Heart right ventricle (tissue), 16 donors: ENCODE data around the gene SYPL2. TPM values are rescaled to one million over a fixed set of nuclear protein-coding genes. Genes with fewer than 3 reads are reported as not detected.

Experiments
- ATAC-seq, 8 donors: fragments of 200-7000 bp; cut with Tn5 transposase; one replicate each; pipeline ENCODE4 v1.9.1; 2020; ENCODE audit warnings: mild to moderate bottlenecking in 8 of 8, moderate library complexity in 8 of 8, moderate number of reproducible peaks in 1 of 8
- DNase-seq, 2 donors: peaks; one replicate each; pipeline ENCODE4 v3.0.0-alpha.2; 2020
- H3K27ac ChIP-seq, 10 donors: fragments of 200-600 bp; sonication (generic) in 2 of 10; one replicate each; pipeline versions ENCODE4 v1.5.0 to v1.8.0; 2020 to 2022; ENCODE audit warnings: mild to moderate bottlenecking in 3 of 10
- H3K27me3 ChIP-seq, 7 donors: fragments of 200-600 bp; one replicate each; pipeline ENCODE4 v1.8.0; 2021 to 2022; ENCODE audit warnings: mild to moderate bottlenecking in 2 of 7
- H3K36me3 ChIP-seq, 9 donors: fragments of 200-600 bp; sonication (generic) in 1 of 9; one replicate each; pipeline versions ENCODE4 v1.5.0 to v1.8.0; 2020 to 2022; ENCODE audit warnings: mild to moderate bottlenecking in 2 of 9
- H3K4me1 ChIP-seq, 9 donors: fragments of 200-600 bp; sonication (generic) in 1 of 9; one replicate each; pipeline versions ENCODE4 v1.5.0 to v1.8.0; 2020 to 2022; ENCODE audit warnings: mild to moderate bottlenecking in 4 of 9
- H3K4me3 ChIP-seq, 10 donors: fragments of 200-600 bp; sonication (generic) in 2 of 10; one replicate each; pipeline versions ENCODE4 v1.5.0 to v1.8.0; 2020 to 2022; ENCODE audit warnings: mild to moderate bottlenecking in 7 of 10, moderate library complexity in 2 of 10
- H3K9me3 ChIP-seq, 11 donors: fragments of 200-600 bp in 10 of 11; sonication (generic) in 2 of 11; one replicate each; pipeline versions ENCODE4 v1.5.0 to v1.8.0; 2013 to 2022; ENCODE audit warnings: mild to moderate bottlenecking in 2 of 11, control low read depth in 1 of 11, moderate library complexity in 1 of 11
- WGBS, 2 donors: extraction: QIAGEN DNeasy Blood & Tissue Kit; methylation state at CpG; one replicate each; pipeline ENCODE4 v1.1.7; 2013; ENCODE audit warnings: inconsistent platforms in 1 of 2; 5-methylcytosine and 5-hydroxymethylcytosine counted together
- intact Hi-C, 10 donors: fragments of 100-400 bp; cut with DNase I; formaldehyde crosslinking; loops; one replicate each; pipeline versions ENCODE4 v1.11.1 to v1.14.2; 2022
- polyA plus RNA-seq, 2 donors: library from polyadenylated mRNA; stranded (reverse); fragments of 200-250 nt; gene quantifications; one replicate each; pipeline ENCODE4 v1.2.3, GENCODE V29; 2013
- total RNA-seq, 10 donors: library from RNA; stranded (reverse); fragmentation: NEBNext Ultra II Directional in 3 of 10; extraction: Animal tissue kit (Norgen Biotek cat#: 25700) in 3 of 10; gene quantifications; one replicate each; pipeline versions ENCODE4 v1.2.1 to v1.2.4, GENCODE V29; 2021 to 2023
- TF ChIP-seq, protein P1 (sequence below), 9 donors: fragments of 200-600 bp; sonication (generic) in 2 of 9; IDR thresholded peaks; one replicate each; pipeline versions ENCODE4 v1.5.0 to v1.8.0; 2021 to 2022; ENCODE audit warnings: antibody characterized with exemption in 9 of 9, mild to moderate bottlenecking in 5 of 9, moderate library complexity in 1 of 9
- donor health status: Arrhythmogenic right ventricular cardiomyopathy.
- donor health status: ischemic (EF 13 %, LVEDD 7.1; RV severe dilation, severe dysfunction).
- donor health status: healthy with polysubstance abuse.
- donor health status: DM: no; HTN: yes; CAD: no.
- donor health status: DM: no; HTN: no; CAD: no.
- donor health status: ischemic (EF 25% LVEDD 6.9; RV normal size, moderate dysfunction).
- donor health status: ischemic (EF 25% LVEDD 5.7; RV mildly dilated, moderate dysfunction).
- donor health status: healthy.
- donor health status: DM: yes; HTN: yes; CAD: no.
- donor health status: Ischemic cardiomyopathy.
- donor health status: ischemic (EF 35%, LVEDD 5.7; RV mildly dilated, moderate dysfunction).
- donor health status: nonischemic (EF 11% LVEDD 7.7; RV severe dilation, severe dysfunction).
- donor health status: DM: yes; HTN: yes; CAD: no.
- donor health status: PGD.
- donor health status: ischemic (EF 29% LVEDD 5.4; RV normal size, mild dysfunction).
- donor health status: nonischemic (EF 23%, LVEDD 6.1; RV moderate dilation, normal function).

SYPL2 gene
- total and polyA plus RNA-seq, 12 donors, result 15.0 to 47.3 (median 26.8) TPM

DNA sequence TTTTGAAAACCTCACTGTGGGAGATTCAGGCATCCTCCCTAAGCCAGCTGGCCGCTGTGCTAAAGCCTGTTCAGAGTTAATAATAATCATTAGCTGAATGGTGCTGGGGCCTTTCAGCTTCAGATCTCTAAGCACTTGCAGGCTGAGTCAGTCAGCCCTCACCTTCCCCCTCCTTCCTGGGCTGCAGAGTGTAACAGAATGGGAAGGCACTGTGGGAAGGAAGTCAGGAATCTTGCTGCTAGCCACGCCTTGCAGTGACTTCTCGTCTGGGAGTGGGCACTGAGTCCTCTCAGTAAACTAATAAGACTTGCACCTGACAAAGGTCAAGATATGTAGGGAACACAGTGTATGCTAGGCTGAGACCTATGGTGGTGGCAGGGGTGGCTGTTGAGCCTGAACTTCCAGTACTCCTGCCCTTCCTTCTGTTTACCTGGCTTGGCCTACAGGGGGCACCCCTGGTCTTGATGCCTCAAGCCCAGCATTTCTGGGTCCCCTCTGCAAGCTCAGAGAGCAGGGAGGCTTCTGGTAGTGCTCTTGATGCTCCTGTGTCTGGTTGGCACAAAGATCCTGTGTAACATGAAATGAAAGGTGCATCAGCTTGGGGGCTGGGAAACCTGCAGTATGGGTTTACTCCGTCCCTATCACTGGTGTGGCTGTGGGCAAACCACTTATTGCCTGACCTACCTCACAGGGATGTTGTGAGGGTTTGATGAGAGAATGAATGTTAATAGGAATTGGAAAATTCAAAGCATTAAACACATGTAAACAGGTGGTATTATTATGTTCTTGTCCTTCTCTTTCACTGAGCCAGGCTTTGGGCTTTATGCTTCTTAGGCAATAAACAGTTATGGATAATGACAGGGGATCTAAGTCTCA lies 33.6 kb downstream of the SYPL2 start:
- no peaks in the 10 kb centered on the region for H3K27me3 ChIP-seq
- intact Hi-C loops, result no loop called here
- H3K4me1 ChIP-seq, result peaks cover 0 to 40% (median 4%) of the 10 kb centered on the region in 9 donors
- H3K36me3 ChIP-seq, result peaks cover 0 to 77% (median 8%) of the 10 kb centered on the region in 9 donors
- peak in 1 of 8 donors; percentile 26 for ATAC-seq
- DNase-seq, result no peak
- no peaks in the 10 kb centered on the region for H3K9me3 ChIP-seq
- H3K27ac ChIP-seq, result peak overlapping the region in 1 of 10 donors; percentile 20
- WGBS, 2 donors, result 77 to 78% methylated on average over 4 of the region's 4 CpGs
- no peak overlapping the region for H3K4me3 ChIP-seq
- TF ChIP-seq, protein P1, sequence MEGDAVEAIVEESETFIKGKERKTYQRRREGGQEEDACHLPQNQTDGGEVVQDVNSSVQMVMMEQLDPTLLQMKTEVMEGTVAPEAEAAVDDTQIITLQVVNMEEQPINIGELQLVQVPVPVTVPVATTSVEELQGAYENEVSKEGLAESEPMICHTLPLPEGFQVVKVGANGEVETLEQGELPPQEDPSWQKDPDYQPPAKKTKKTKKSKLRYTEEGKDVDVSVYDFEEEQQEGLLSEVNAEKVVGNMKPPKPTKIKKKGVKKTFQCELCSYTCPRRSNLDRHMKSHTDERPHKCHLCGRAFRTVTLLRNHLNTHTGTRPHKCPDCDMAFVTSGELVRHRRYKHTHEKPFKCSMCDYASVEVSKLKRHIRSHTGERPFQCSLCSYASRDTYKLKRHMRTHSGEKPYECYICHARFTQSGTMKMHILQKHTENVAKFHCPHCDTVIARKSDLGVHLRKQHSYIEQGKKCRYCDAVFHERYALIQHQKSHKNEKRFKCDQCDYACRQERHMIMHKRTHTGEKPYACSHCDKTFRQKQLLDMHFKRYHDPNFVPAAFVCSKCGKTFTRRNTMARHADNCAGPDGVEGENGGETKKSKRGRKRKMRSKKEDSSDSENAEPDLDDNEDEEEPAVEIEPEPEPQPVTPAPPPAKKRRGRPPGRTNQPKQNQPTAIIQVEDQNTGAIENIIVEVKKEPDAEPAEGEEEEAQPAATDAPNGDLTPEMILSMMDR (IDR thresholded peaks at IDR 0.05), result peak in 7 of 9 donors; percentile 22 to 51 (median 40)

DNA sequence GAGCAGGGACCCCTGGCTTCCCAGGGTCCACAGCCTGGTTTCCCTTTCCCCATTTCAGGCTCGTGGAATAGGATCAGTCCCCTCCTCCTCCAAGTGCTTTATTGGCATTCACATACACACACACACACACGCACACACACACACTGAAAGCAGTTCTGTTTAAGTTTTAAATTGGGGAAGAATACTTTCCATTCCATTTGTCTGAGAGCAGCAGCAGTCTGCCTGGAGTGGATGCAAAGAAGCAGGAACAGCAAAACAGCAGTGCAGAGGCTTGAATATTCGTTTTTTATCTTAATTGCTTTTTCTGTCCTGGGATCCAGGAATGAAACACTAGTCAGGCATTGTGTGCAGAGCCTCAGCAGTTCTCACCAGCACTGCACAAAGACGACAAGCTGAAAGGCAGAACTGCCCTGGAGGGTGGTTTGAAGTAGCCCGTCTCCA lies 34.6 kb downstream of the SYPL2 start:
- intact Hi-C loops, result no loop called here
- TF ChIP-seq, protein P1 (IDR thresholded peaks at IDR 0.05), result no peak
- Histone ChIP-seq H3K4me3 (no peak overlapping the region), H3K36me3 (peaks cover 0 to 75% (median 8%) of the 10 kb centered on the region in 9 donors), H3K27me3 (no peaks in the 10 kb centered on the region), H3K9me3 (no peaks in the 10 kb centered on the region), H3K4me1 (peaks cover 0 to 31% (median 4%) of the 10 kb centered on the region in 9 donors), H3K27ac (peak overlapping the region in 1 of 10 donors; percentile 71)
- 45 to 64% methylated on average over 5 of the region's 5 CpGs for WGBS, 2 donors
- no peak for ATAC-seq
- DNase-seq, result no peak

DNA sequence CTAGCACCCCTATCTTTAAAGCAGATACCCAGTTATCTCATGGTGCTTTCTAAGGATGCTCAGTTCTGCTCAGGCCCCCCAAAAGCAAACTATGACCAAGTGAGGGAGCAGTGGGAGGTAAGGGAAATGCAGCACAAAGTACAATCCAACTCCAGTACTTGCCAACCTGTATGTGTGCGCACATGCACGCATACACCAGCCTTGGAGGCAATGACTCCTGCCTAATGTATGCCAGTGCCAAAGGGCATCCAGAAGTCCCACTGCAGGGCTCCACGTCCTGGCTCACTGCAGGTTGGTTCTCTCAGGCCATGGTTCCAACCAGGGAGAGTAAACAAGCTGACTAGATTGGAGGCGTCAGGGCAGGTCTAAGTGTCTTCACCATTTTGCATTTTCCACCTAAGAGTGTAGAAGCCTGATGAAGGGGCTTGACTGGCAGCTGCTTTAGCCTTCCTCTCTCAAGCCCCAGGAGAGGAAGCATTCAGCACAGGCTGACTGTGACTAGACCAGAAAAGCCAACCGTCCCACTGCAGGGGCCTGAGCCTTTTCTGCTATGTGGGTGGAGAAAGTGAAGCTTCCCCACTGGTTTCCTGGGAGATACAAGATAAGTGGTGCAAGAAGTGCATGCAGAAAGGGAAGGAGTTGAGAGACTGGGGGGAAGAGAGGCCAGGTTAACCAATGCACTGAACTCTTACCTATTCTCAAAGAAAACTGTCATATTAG lies 35.5 kb downstream of the SYPL2 start:
- Histone ChIP-seq H3K4me1 (peaks cover 0 to 31% (median 4%) of the 10 kb centered on the region in 9 donors), H3K27ac (peak overlapping the region in 1 of 10 donors; percentile 71), H3K36me3 (peaks cover 0 to 66% (median 4%) of the 10 kb centered on the region in 9 donors), H3K27me3 (no peaks in the 10 kb centered on the region), H3K9me3 (no peaks in the 10 kb centered on the region), H3K4me3 (no peak overlapping the region)
- TF ChIP-seq, protein P1 (IDR thresholded peaks at IDR 0.05), result no peak
- no peak for DNase-seq
- intact Hi-C loops, result no loop called here
- no peak for ATAC-seq
- WGBS, 2 donors, result 80% methylated on average over 5 of the region's 5 CpGs

DNA sequence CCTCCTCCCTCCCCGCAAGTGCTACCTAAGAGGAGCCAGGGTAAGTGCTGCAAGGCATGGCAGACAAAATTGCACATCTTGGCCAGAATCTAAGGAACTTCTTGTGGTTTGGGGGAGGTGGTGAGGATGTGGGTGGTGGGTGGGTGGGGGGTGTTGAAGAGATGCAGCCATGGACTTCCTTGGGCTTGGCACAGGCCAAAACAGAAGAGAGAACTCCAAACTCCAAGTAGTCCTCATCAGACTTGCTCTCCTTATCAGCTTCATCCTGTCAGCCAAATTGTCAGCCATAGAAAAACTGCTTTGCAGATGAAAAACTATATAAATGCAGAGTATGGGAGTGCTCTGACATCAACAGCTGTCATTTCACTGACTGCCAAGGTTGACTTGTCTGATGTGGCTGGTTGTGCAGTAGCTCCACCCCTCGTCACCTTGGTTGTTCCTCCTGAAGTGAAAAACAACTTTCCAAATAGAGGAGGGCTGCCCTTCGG lies 36.1 kb downstream of the SYPL2 start:
- intact Hi-C loops, result no loop called here
- Histone ChIP-seq H3K27me3 (no peaks in the 10 kb centered on the region), H3K4me1 (peaks cover 0 to 31% (median 4%) of the 10 kb centered on the region in 9 donors), H3K9me3 (no peaks in the 10 kb centered on the region), H3K4me3 (no peak overlapping the region), H3K27ac (peak overlapping the region in 1 of 10 donors; percentile 71), H3K36me3 (peaks cover 0 to 60% (median 2%) of the 10 kb centered on the region in 9 donors)
- WGBS, 2 donors, result 85 to 89% methylated on average over 3 of the region's 3 CpGs
- TF ChIP-seq, protein P1 (IDR thresholded peaks at IDR 0.05), result no peak
- DNase-seq, result no peak
- ATAC-seq, result no peak
